ENCODE data around the gene CASP9. TPM values are rescaled to one million over a fixed set of nuclear protein-coding genes. Genes with fewer than 3 reads are reported as not detected.

Gene CASP9
- total RNA-seq, 1 donor from 2014 or later: 22.1 TPM

GRCh38 chr1:15513919-15514318, 10.1 kb downstream of the CASP9 start:
- H3K27ac ChIP-seq: no peak overlapping the region
- no peaks in the 10 kb centered on the region for H3K27me3 ChIP-seq
- no peak overlapping the region for H3K4me3 ChIP-seq
- H3K4me1 ChIP-seq: no peaks in the 10 kb centered on the region
- intact Hi-C loops (cut with DNase I): no loop called here
- H3K36me3 ChIP-seq: peaks cover 0 to 9% of the 10 kb centered on the region in 2 donors
- DNase-seq (ENCODE audit: extremely low spot score in 2 of 2): no peak
- TF ChIP-seq POLR2A (IDR thresholded peaks at IDR 0.05): no peak
- TF ChIP-seq CTCF (IDR thresholded peaks at IDR 0.05): no peak
- no peak for TF ChIP-seq POLR2AphosphoS5 (IDR thresholded peaks at IDR 0.05; ENCODE audit: insufficient read depth in 1 of 2, low read depth in 1 of 2)
- H3K9me3 ChIP-seq: no peaks in the 10 kb centered on the region

GRCh38 chr1:15513192-15513591, 10.8 kb downstream of the CASP9 start:
- peaks cover 0 to 9% of the 10 kb centered on the region in 2 donors for H3K36me3 ChIP-seq

GRCh38 chr1:15510611-15511405, 13.2 kb downstream of the CASP9 start:
- intact Hi-C loops (cut with DNase I): no loop called here
- H3K9me3 ChIP-seq: no peaks in the 10 kb centered on the region
- DNase-seq (ENCODE audit: extremely low spot score in 2 of 2): no peak
- H3K36me3 ChIP-seq: peaks cover 0 to 2% of the 10 kb centered on the region in 2 donors
- H3K4me1 ChIP-seq: no peaks in the 10 kb centered on the region
- H3K27me3 ChIP-seq: no peaks in the 10 kb centered on the region
- no peak overlapping the region for H3K27ac ChIP-seq
- no peak overlapping the region for H3K4me3 ChIP-seq
- TF ChIP-seq CTCF (IDR thresholded peaks at IDR 0.05) (no peak), POLR2AphosphoS5 (IDR thresholded peaks at IDR 0.05; ENCODE audit: insufficient read depth in 1 of 2, low read depth in 1 of 2) (no peak), POLR2A (IDR thresholded peaks at IDR 0.05) (no peak)

More at GRCh38 chr1:15513192-15513591, 10.8 kb downstream of the CASP9 start:
- Histone ChIP-seq H3K4me1 (no peaks in the 10 kb centered on the region), H3K27me3 (no peaks in the 10 kb centered on the region), H3K27ac (no peak overlapping the region), H3K9me3 (no peaks in the 10 kb centered on the region), H3K4me3 (no peak overlapping the region)
- DNase-seq (ENCODE audit: extremely low spot score in 2 of 2): no peak
- intact Hi-C loops (cut with DNase I): no loop called here
- TF ChIP-seq POLR2A (IDR thresholded peaks at IDR 0.05): no peak
- TF ChIP-seq CTCF (IDR thresholded peaks at IDR 0.05): no peak
- no peak for TF ChIP-seq POLR2AphosphoS5 (IDR thresholded peaks at IDR 0.05; ENCODE audit: insufficient read depth in 1 of 2, low read depth in 1 of 2)

DNA sequence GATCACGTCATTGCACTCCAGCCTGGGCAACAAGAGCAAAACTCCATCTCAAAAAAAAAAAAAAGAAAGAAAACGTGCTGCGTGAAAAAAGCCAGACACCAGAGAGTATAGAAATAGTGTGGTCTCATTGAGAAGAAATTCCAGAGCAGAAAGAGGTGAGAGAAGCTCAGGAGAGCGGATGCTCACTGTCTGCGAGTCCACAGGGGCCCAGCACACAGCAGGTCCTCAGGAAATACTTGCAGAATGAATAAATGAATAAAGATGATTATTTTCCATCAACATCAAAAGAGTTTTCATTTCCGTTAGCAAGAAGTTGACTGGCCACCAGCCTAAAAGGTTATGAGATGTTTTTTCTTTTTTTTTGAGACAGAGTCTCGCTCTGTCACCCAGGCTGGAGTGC, 14.4 kb downstream of the CASP9 start:
- Histone ChIP-seq H3K9me3 (no peaks in the 10 kb centered on the region), H3K36me3 (peaks cover 0 to 13% of the 10 kb centered on the region in 2 donors), H3K27ac (no peak overlapping the region), H3K4me3 (no peak overlapping the region), H3K27me3 (no peaks in the 10 kb centered on the region), H3K4me1 (no peaks in the 10 kb centered on the region)
- DNase-seq (ENCODE audit: extremely low spot score in 2 of 2): no peak
- TF ChIP-seq POLR2AphosphoS5 (IDR thresholded peaks at IDR 0.05; ENCODE audit: insufficient read depth in 1 of 2, low read depth in 1 of 2): no peak
- TF ChIP-seq CTCF (IDR thresholded peaks at IDR 0.05): no peak
- TF ChIP-seq POLR2A (IDR thresholded peaks at IDR 0.05): no peak
- intact Hi-C loops (cut with DNase I): no loop called here

Measured in vagina (tissue), 2 donors.